Caco-2 (cell line): ENCODE measurements around the gene AP4M1. TPM values are rescaled to one million over a fixed set of nuclear protein-coding genes. Genes with fewer than 3 reads are reported as not detected.

Experiments
- BruUV-seq: library from RNA; stranded (reverse); fragments of 400-500 nt; replicated peaks from 2 replicates; lab custom pipeline; 2021; lab: Mats Ljungman, UMichigan
- CTCF ChIA-PET: fragments of 300-600 bp; sonication (Branson Sonifier 250); formaldehyde crosslinking; loops from one replicate; lab custom pipeline; 2022; ENCODE audit warnings: antibody characterized with exemption; lab: Charles Lee
- POLR2A ChIA-PET: fragments of 300-600 bp; sonication (Branson Sonifier 250); formaldehyde crosslinking; loops from one replicate; lab custom pipeline; 2022; ENCODE audit warnings: antibody characterized with exemption; lab: Charles Lee
- DNase-seq, 2 experiments: peaks; one replicate each; pipeline versions ENCODE4 v3.0.0 to v3.0.0-alpha.2; 2020 to 2022
- H3K27me3 ChIP-seq: replicated peaks from 2 replicates; pipeline ENCODE4 v1.6.0; 2011; ENCODE audit warnings: low read length; ENCODE audit not compliant: control insufficient read depth, insufficient read depth
- H3K36me3 ChIP-seq: 2 replicates; pipeline ENCODE4 v1.5.1; 2011; ENCODE audit warnings: low read length; ENCODE audit not compliant: control insufficient read depth, insufficient read depth
- H3K4me1 ChIP-seq: fragments of 250-450 bp; sonication (Bioruptor Pico); 2 replicates; pipeline ENCODE4 v1.5.1; 2020; ENCODE audit warnings: mild to moderate bottlenecking
- H3K4me3 ChIP-seq: 2 replicates; pipeline ENCODE4 v1.5.1; 2011; ENCODE audit warnings: low read depth, mild to moderate bottlenecking, control low read depth, low read length
- H3K9me3 ChIP-seq: fragments of 250-450 bp; sonication (Bioruptor Pico); 2 replicates; pipeline ENCODE4 v1.5.1; 2020; ENCODE audit warnings: mild to moderate bottlenecking, moderate library complexity
- H3K27ac Mint-ChIP-seq: one replicate; pipeline ENCODE4 v1.8.0; 2022; ENCODE audit warnings: mixed read lengths; ENCODE audit not compliant: unreplicated experiment
- H3K27me3 Mint-ChIP-seq: one replicate; pipeline ENCODE4 v1.8.0; 2022; ENCODE audit warnings: mixed read lengths; ENCODE audit not compliant: insufficient read depth, unreplicated experiment
- H3K36me3 Mint-ChIP-seq: one replicate; pipeline ENCODE4 v1.8.0; 2022; ENCODE audit warnings: mild to moderate bottlenecking, mixed read lengths; ENCODE audit not compliant: insufficient read depth, unreplicated experiment
- H3K4me1 Mint-ChIP-seq: one replicate; pipeline ENCODE4 v1.8.0; 2022; ENCODE audit warnings: low read depth, mixed read lengths; ENCODE audit not compliant: unreplicated experiment
- H3K4me3 Mint-ChIP-seq: one replicate; pipeline ENCODE4 v1.8.0; 2022; ENCODE audit warnings: mild to moderate bottlenecking, moderate library complexity, mixed read lengths; ENCODE audit not compliant: unreplicated experiment
- H3K9me3 Mint-ChIP-seq: one replicate; pipeline ENCODE4 v1.8.0; 2022; ENCODE audit warnings: mixed read lengths; ENCODE audit not compliant: unreplicated experiment
- intact Hi-C: fragments of 100-400 bp; cut with micrococcal nuclease; formaldehyde crosslinking; loops from one replicate; pipeline ENCODE4 v1.10.0; 2022; ENCODE audit not compliant: unreplicated experiment
- total RNA-seq: library from RNA; stranded (reverse); gene quantifications from 2 replicates; pipeline ENCODE4 v1.2.3, GENCODE V29; 2022
- TF ChIP-seq, protein P1 (sequence below), 2 experiments: fragments of 200-600 bp in 1 of 2; IDR thresholded peaks; 1 replicate in 1 of 2; 2 replicates in 1 of 2; pipeline versions ENCODE4 v1.5.1 to v1.8.0; 2011 to 2022; ENCODE audit warnings: antibody characterized with exemption in 1 of 2, control low read depth in 1 of 2, inconsistent platforms in 1 of 2, low read depth in 1 of 2, low read length in 1 of 2, mild to moderate bottlenecking in 1 of 2, moderate library complexity in 1 of 2; ENCODE audit not compliant: insufficient read depth in 1 of 2, severe bottlenecking in 1 of 2, unreplicated experiment in 1 of 2

Gene AP4M1
- total RNA-seq, 1 experiment from 2014 or later = 16.2 TPM

DNA sequence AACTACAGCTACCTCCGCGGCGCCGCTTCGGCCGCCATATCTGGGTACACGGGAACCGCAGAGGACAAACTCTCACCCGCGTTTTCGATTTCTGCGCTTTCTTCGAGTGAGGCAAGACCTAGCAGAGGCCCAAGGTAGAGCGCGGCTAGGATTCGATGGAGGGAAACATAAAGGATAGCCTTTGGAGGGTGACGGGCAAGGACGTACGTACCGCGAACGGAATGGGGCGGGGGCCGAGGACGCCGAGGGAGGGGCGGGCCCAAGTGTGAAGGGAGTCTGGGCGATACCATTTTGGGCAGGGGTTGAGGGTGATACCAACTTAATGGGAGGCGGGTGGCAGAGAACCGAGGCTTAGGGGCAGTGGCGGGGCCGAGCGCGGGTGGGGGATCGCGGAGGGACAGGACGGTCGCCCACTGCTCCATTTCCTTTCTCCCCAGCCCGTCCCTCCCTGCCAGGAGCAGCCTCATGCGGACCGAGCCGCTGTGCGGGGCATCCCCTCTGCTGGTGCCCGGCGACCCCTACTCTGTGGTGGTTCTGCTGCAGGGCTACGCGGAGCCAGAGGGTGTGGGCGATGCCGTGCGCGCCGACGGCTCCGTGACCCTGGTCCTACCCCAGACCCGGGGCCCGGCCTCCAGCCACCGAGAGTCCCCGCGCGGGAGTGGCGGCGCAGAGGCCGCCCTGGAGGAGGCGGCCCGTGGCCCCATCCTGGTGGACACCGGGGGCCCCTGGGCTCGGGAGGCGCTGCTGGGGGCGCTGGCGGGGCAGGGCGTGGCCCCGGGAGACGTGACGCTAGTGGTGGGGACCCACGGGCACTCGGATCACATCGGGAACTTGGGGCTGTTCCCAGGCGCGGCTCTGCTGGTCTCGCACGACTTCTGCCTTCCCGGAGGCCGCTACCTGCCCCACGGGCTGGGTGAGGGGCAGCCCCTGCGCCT lies 25.8 kb downstream of the AP4M1 start, which contains the start of gene MBLAC1:
Gene MBLAC1, plus strand, starts transcription at position 37 of the 935 bp plus-strand sequence. Its CDS starts 429 bp downstream, at position 466.
- DNase-seq = peak; percentile 94
- Histone ChIP-seq H3K36me3 (no peaks in the 10 kb centered on the region), H3K4me1 (peaks cover 20% of the 10 kb centered on the region), H3K27me3 (no peaks in the 10 kb centered on the region), H3K4me3 (peak within 1 kb of the TSS; percentile 95), H3K9me3 (no peaks in the 10 kb centered on the region)
- H3K27ac Mint-ChIP-seq = peak within 1 kb of the TSS; percentile 99
- peaks cover 23% of the 10 kb centered on the region for H3K4me1 Mint-ChIP-seq
- BruUV-seq = no TSS peak
- H3K4me3 Mint-ChIP-seq = peak within 1 kb of the TSS; percentile 99
- ChIA-PET POLR2A (interaction anchor here (0.6 to 2.1 kb wide), 4 partner anchors 22 to 30 kb away, joined by 3 to 23 read pairs (median 6); partner anchors contain the start of genes AP4M1, LAMTOR4 and MCM7), CTCF (interaction anchor here (0.6 kb wide), 1 partner anchor 13 kb away, joined by 3 read pairs; no protein-coding TSS in a partner anchor)
- H3K9me3 Mint-ChIP-seq = no peaks in the 10 kb centered on the region
- no peaks in the 10 kb centered on the region for H3K27me3 Mint-ChIP-seq
- intact Hi-C loops = loop anchor here (1.0 kb wide), 1 partner anchor 8 kb away; the partner anchor contains the start of genes CNPY4 and TAF6
- TF ChIP-seq, protein P1, sequence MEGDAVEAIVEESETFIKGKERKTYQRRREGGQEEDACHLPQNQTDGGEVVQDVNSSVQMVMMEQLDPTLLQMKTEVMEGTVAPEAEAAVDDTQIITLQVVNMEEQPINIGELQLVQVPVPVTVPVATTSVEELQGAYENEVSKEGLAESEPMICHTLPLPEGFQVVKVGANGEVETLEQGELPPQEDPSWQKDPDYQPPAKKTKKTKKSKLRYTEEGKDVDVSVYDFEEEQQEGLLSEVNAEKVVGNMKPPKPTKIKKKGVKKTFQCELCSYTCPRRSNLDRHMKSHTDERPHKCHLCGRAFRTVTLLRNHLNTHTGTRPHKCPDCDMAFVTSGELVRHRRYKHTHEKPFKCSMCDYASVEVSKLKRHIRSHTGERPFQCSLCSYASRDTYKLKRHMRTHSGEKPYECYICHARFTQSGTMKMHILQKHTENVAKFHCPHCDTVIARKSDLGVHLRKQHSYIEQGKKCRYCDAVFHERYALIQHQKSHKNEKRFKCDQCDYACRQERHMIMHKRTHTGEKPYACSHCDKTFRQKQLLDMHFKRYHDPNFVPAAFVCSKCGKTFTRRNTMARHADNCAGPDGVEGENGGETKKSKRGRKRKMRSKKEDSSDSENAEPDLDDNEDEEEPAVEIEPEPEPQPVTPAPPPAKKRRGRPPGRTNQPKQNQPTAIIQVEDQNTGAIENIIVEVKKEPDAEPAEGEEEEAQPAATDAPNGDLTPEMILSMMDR (IDR thresholded peaks at IDR 0.05; ENCODE audit: insufficient read depth in 1 of 2, low read depth in 1 of 2, low read length in 1 of 2, severe bottlenecking in 1 of 2, unreplicated experiment in 1 of 2) = no peak
- peaks cover 28% of the 10 kb centered on the region for H3K36me3 Mint-ChIP-seq

DNA sequence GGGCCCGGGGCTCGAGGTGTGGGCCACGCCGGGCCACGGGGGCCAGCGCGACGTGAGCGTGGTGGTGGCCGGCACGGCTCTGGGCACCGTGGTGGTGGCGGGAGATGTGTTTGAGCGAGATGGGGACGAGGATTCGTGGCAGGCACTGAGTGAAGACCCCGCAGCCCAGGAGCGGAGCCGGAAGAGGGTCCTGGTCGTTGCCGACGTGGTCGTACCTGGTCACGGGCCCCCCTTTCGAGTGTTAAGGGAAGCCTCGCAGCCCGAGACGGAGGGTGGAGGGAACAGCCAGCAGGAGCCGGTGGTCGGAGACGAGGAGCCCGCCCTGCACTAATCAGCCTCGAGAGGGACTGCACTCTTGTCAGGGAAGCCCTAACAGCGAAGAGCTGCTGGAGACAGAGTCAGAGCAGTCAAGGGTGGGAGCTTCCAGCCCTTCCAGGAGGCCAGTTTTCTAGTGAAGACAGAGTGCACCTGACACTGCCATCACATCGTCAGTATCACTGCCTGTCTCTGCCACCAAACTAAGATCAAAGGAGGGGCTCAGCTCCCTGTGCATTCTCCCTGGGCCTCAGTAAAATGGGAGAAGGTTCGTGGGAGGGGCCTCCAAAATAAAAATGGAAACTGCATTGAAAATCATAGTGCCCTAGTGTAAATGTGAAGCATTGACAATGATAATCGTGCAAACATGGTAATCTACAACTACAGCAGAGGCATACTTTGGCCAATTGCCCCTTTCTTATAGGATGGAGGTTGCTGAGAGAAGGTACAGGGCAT lies 26.6 kb downstream of the AP4M1 start:
- ChIA-PET CTCF (interaction anchor here (0.6 to 1.6 kb wide), 6 partner anchors 14 to 280 kb away, joined by 3 to 6 read pairs (median 3); partner anchors contain the start of gene LAMTOR4), POLR2A (interaction anchor here (0.6 to 1.2 kb wide), 3 partner anchors 26 to 301 kb away, joined by 3 to 8 read pairs (median 4); partner anchors contain the start of genes AP4M1, MCM7, MEPCE and ZCWPW1)
- Histone ChIP-seq H3K4me3 (peak overlapping the region; percentile 95), H3K9me3 (no peaks in the 10 kb centered on the region), H3K4me1 (peaks cover 20% of the 10 kb centered on the region), H3K36me3 (no peaks in the 10 kb centered on the region), H3K27me3 (no peaks in the 10 kb centered on the region)
- intact Hi-C loops = loop anchor here (1.0 kb wide), 1 partner anchor 9 kb away; the partner anchor contains the start of genes CNPY4 and TAF6
- Mint-ChIP-seq H3K9me3 (no peaks in the 10 kb centered on the region), H3K36me3 (peaks cover 25% of the 10 kb centered on the region), H3K4me3 (peak overlapping the region; percentile 99), H3K4me1 (peaks cover 30% of the 10 kb centered on the region), H3K27ac (peak overlapping the region; percentile 19), H3K27me3 (no peaks in the 10 kb centered on the region)
- DNase-seq = peak; percentile 53
- TF ChIP-seq, protein P1 (IDR thresholded peaks at IDR 0.05; ENCODE audit: insufficient read depth in 1 of 2, low read depth in 1 of 2, low read length in 1 of 2, severe bottlenecking in 1 of 2, unreplicated experiment in 1 of 2) = no peak
- BruUV-seq = TSS peak; percentile 30
